A549 (cell line): Measurements from ENCODE around the gene PNMT. TPM values are rescaled to one million over a fixed set of nuclear protein-coding genes. Genes with fewer than 3 reads are reported as not detected.

Source experiments
- ATAC-seq, 2 experiments: fragments of 200-7000 bp in 1 of 2; fragments of >200 bp in 1 of 2; cut with Nextera tagmentation in 1 of 2; cut with Tn5 transposase in 1 of 2; 3 replicates each; pipeline versions ENCODE4 v1.8.0 to v1.9.1; 2018 to 2020; ENCODE audit warnings: mild to moderate bottlenecking in 1 of 2, moderate library complexity in 1 of 2
- CTCF ChIA-PET: fragments of 300-600 bp; sonication (Branson Sonifier 250); formaldehyde crosslinking; extraction: SDS; loops from one replicate; lab custom pipeline; 2021; ENCODE audit warnings: antibody characterized with exemption, inconsistent platforms; lab: Yijun Ruan, JAX
- POLR2A ChIA-PET: fragments of 350-600 bp; formaldehyde crosslinking; extraction: SDS; loops from one replicate; lab custom pipeline; 2021; ENCODE audit warnings: antibody characterized with exemption, inconsistent platforms; lab: Yijun Ruan, JAX
- DNase-seq, 2 experiments: peaks; one replicate each; pipeline versions ENCODE4 v3.0.0 to v3.0.0-alpha.2; 2011 to 2016; ENCODE audit warnings: low read depth in 1 of 2, low spot score in 1 of 2
- FAIRE-seq: peaks from 2 replicates; lab custom pipeline; 2011; peaks lifted over from hg19 to GRCh38; lab: Jason Lieb, UNC
- H3K27ac ChIP-seq, 2 experiments: fragments of >200 bp; sonication (Bioruptor Twin); formaldehyde crosslinking; 3 replicates each; pipeline ENCODE4 v1.5.1; 2016 to 2017
- H3K4me1 ChIP-seq: fragments of >200 bp; sonication (Bioruptor Twin); formaldehyde crosslinking; 3 replicates; pipeline ENCODE4 v1.6.1; 2016
- H3K4me2 ChIP-seq: fragments of >200 bp; sonication (Bioruptor Twin); formaldehyde crosslinking; 3 replicates; pipeline ENCODE4 v1.6.1; 2016
- H3K4me3 ChIP-seq: fragments of >200 bp; sonication (Bioruptor Twin); formaldehyde crosslinking; 3 replicates; pipeline ENCODE4 v1.5.1; 2016
- H3K9me3 ChIP-seq: fragments of >200 bp; sonication (Bioruptor Twin); formaldehyde crosslinking; 3 replicates; pipeline ENCODE4 v1.6.1; 2016
- BHLHE40 ChIP-seq: IDR thresholded peaks from 2 replicates; pipeline ENCODE4 v1.6.1; 2012; ENCODE audit warnings: low read depth, low read length, inconsistent platforms
- CBX8 ChIP-seq: fragments of 200-600 bp; sonication (generic); IDR thresholded peaks from 2 replicates; pipeline ENCODE4 v1.6.1; 2016
- CEBPB ChIP-seq, 2 experiments: fragments of >200 bp in 1 of 2; sonication (Bioruptor Twin) in 1 of 2; formaldehyde crosslinking in 1 of 2; IDR thresholded peaks; 2 replicates each; pipeline ENCODE4 v1.6.1; 2012 to 2016
- CHD2 ChIP-seq: fragments of 150-350 bp; IDR thresholded peaks from 2 replicates; pipeline ENCODE4 v1.6.1; 2014; ENCODE audit warnings: low read length; ENCODE audit not compliant: partially characterized antibody
- EHF ChIP-seq: fragments of 250-450 bp; sonication (Bioruptor Pico); IDR thresholded peaks from 2 replicates; pipeline ENCODE4 v1.5.0; 2020; ENCODE audit warnings: mild to moderate bottlenecking
- ELK1 ChIP-seq: fragments of 150-350 bp; IDR thresholded peaks from 2 replicates; pipeline ENCODE4 v1.6.1; 2014; ENCODE audit warnings: low read depth, mild to moderate bottlenecking, low read length
- FOXS1 ChIP-seq: fragments of 250-450 bp; sonication (Bioruptor Pico); IDR thresholded peaks from 2 replicates; pipeline ENCODE4 v1.5.0; 2020; ENCODE audit warnings: mild to moderate bottlenecking, moderate library complexity
- GATA3 ChIP-seq: IDR thresholded peaks from 2 replicates; pipeline ENCODE4 v1.6.1; 2012; ENCODE audit warnings: borderline replicate concordance
- HES2 ChIP-seq: fragments of >200 bp; sonication (Bioruptor Twin); formaldehyde crosslinking; IDR thresholded peaks from 2 replicates; pipeline ENCODE4 v1.6.1; 2016
- HOXB13 ChIP-seq: fragments of 250-450 bp; sonication (Bioruptor Pico); IDR thresholded peaks from 2 replicates; pipeline ENCODE4 v1.5.0; 2020; ENCODE audit warnings: low read depth, mild to moderate bottlenecking, moderate library complexity
- JUNB ChIP-seq: fragments of >200 bp; sonication (Bioruptor Twin); formaldehyde crosslinking; IDR thresholded peaks from 2 replicates; pipeline ENCODE4 v1.6.1; 2016
- KDM5A ChIP-seq: fragments of 200-600 bp; sonication (generic); IDR thresholded peaks from 2 replicates; pipeline ENCODE4 v1.6.1; 2016; ENCODE audit warnings: antibody characterized with exemption, mild to moderate bottlenecking
- MAX ChIP-seq: IDR thresholded peaks from 2 replicates; pipeline ENCODE4 v1.6.1; 2012
- MAZ ChIP-seq: fragments of 150-350 bp; IDR thresholded peaks from 2 replicates; pipeline ENCODE4 v1.6.1; 2014; ENCODE audit warnings: antibody characterized with exemption, low read depth, low read length, borderline replicate concordance
- MYC ChIP-seq: IDR thresholded peaks from 2 replicates; pipeline ENCODE4 v1.6.1; 2012; ENCODE audit warnings: mild to moderate bottlenecking, inconsistent platforms, low read length, improper control_type of control experiment, borderline replicate concordance
- NFE2L2 ChIP-seq: fragments of 150-350 bp; conservative IDR thresholded peaks from 2 replicates; pipeline ENCODE4 v1.6.1; 2014; ENCODE audit warnings: low read length
- NPAS2 ChIP-seq: fragments of 250-450 bp; sonication (Bioruptor Pico); IDR thresholded peaks from 2 replicates; pipeline ENCODE4 v1.8.0; 2022; ENCODE audit warnings: mild to moderate bottlenecking, moderate library complexity, borderline replicate concordance
- PBX3 ChIP-seq: IDR thresholded peaks from 2 replicates; pipeline ENCODE4 v1.6.1; 2012
- PHF8 ChIP-seq: fragments of 200-600 bp; sonication (generic); IDR thresholded peaks from 2 replicates; pipeline ENCODE4 v1.6.1; 2016; ENCODE audit warnings: low read depth, mild to moderate bottlenecking, antibody characterized with exemption, moderate library complexity, borderline replicate concordance
- RFX5 ChIP-seq: fragments of 450-650 bp; IDR thresholded peaks from 2 replicates; pipeline ENCODE4 v1.7.1; 2014; ENCODE audit warnings: antibody characterized with exemption, mild to moderate bottlenecking, moderate library complexity
- RNF2 ChIP-seq: fragments of 200-600 bp; sonication (generic); IDR thresholded peaks from 2 replicates; pipeline ENCODE4 v1.6.1; 2016; ENCODE audit warnings: low read depth, mild to moderate bottlenecking, antibody characterized with exemption, moderate library complexity, borderline replicate concordance
- SREBF2 ChIP-seq: fragments of 450-650 bp; IDR thresholded peaks from 2 replicates; pipeline ENCODE4 v1.6.1; 2014; ENCODE audit warnings: mild to moderate bottlenecking, moderate library complexity
- TP53 ChIP-seq: fragments of 250-450 bp; sonication (Bioruptor Pico); IDR thresholded peaks from 2 replicates; pipeline ENCODE4 v1.5.0; 2021; ENCODE audit warnings: mild to moderate bottlenecking, moderate library complexity
- ZSCAN20 ChIP-seq: fragments of 250-450 bp; sonication (Bioruptor Pico); IDR thresholded peaks from 2 replicates; pipeline ENCODE4 v1.8.0; 2022; ENCODE audit warnings: mild to moderate bottlenecking, moderate library complexity
- WGBS: methylation state at CpG from one replicate; pipeline ENCODE4 v1.1.6; 2017; ENCODE audit errors: missing lambda C conversion rate; 5-methylcytosine and 5-hydroxymethylcytosine counted together
- polyA plus RNA-seq, 4 experiments: library from polyadenylated mRNA; depleted of rRNA in 3 of 4; stranded (reverse); fragments of >200 nt; fragmentation: RNase III in 1 of 4; extraction: RNeasy Plus Mini Kit Qiagen cat#74134 plus additional on column Dnase treatment in 1 of 4; gene quantifications; 2 replicates in 3 of 4; 3 replicates in 1 of 4; pipeline ENCODE4 v1.2.3, GENCODE V29; 2011 to 2017

PNMT gene
- polyA plus RNA-seq, 2 of the 4 experiments (the other 2 are of a cell fraction): not detected

GRCh38 chr17:39678340-39679116, 10.3 kb downstream of the PNMT start:
- 88% methylated on average over 11 of the region's 13 CpGs for WGBS
- Histone ChIP-seq H3K27ac (no peak overlapping the region), H3K4me2 (peak overlapping the region; percentile 1; the same call in 1 of the 3 replicates), H3K9me3 (no peaks in the 10 kb centered on the region), H3K4me3 (no peak overlapping the region), H3K4me1 (peaks cover 21% of the 10 kb centered on the region; the same call in 2 of the 3 replicates)
- CTCF ChIA-PET: interaction anchor here (0.7 to 50.7 kb wide), 11 partner anchors 6 to 52 kb away, joined by 3 to 1391 read pairs (median 6); partner anchors contain the start of genes ERBB2, MIEN1, PGAP3 and PNMT
- DNase-seq (no peak), ATAC-seq (no peak), FAIRE-seq (no peak)
- TF ChIP-seq PHF8: no peak
- no peak for TF ChIP-seq HES2
- TF ChIP-seq CHD2: no peak
- no peak for TF ChIP-seq MYC
- no peak for TF ChIP-seq RFX5
- TF ChIP-seq PBX3: no peak
- TF ChIP-seq JUNB: no peak
- no peak for TF ChIP-seq FOXS1 (CRISPR knock-in tag)
- POLR2A ChIA-PET: interaction anchor here (0.8 to 0.9 kb wide), 2 partner anchors 9 kb away, joined by 4 to 5 read pairs; partner anchors contain the start of gene PGAP3

- no peaks in the 10 kb centered on the region for H3K9me3 ChIP-seq
- 89% methylated on average over 12 of the region's 12 CpGs for WGBS
- POLR2A ChIA-PET: interaction anchor here (0.8 kb wide), 1 partner anchor 8 kb away, joined by 4 read pairs; the partner anchor contains the start of gene PGAP3
Observed at GRCh38 chr17:39679521-39680192, 11.4 kb downstream of the PNMT start.

More at GRCh38 chr17:39679521-39680192, 11.4 kb downstream of the PNMT start:
- peaks cover 19% of the 10 kb centered on the region; the same call in 2 of the 3 replicates for H3K4me1 ChIP-seq
- FAIRE-seq: no peak
- no peak overlapping the region for H3K4me3 ChIP-seq
- no peak overlapping the region for H3K4me2 ChIP-seq
- no peak for ATAC-seq
- DNase-seq: no peak
- CTCF ChIA-PET: interaction anchor here (1.0 to 50.7 kb wide), 11 partner anchors 7 to 53 kb away, joined by 3 to 1391 read pairs (median 6); partner anchors contain the start of genes ERBB2, MIEN1, PGAP3 and PNMT
- TF ChIP-seq CEBPB (IDR thresholded peaks at IDR 0.05): no peak
- TF ChIP-seq BHLHE40: no peak
- TF ChIP-seq HOXB13 (CRISPR knock-in tag): no peak
- no peak for TF ChIP-seq SREBF2
- no peak for TF ChIP-seq ELK1
- no peak for TF ChIP-seq RFX5
- TF ChIP-seq CHD2: no peak
- TF ChIP-seq NPAS2: no peak
- no peak for TF ChIP-seq RNF2
- no peak for TF ChIP-seq ZSCAN20 (CRISPR knock-in tag)
- TF ChIP-seq KDM5A: no peak
- no peak for TF ChIP-seq MAX
- no peak for TF ChIP-seq TP53
- TF ChIP-seq CBX8: no peak
- TF ChIP-seq GATA3: no peak
- TF ChIP-seq NFE2L2: no peak
- TF ChIP-seq EHF (CRISPR knock-in tag): no peak
- no peak for TF ChIP-seq MAZ
- no peak overlapping the region for H3K27ac ChIP-seq
